Measurements from ENCODE around the gene PNMA1. TPM values are rescaled to one million over a fixed set of nuclear protein-coding genes. Genes with fewer than 3 reads are reported as not detected.

PNMA1 gene
- total and polyA plus RNA-seq, 2 of the 13 experiments (the other 11 are each of a cell fraction or from before 2014, with no cell fraction given) = 7.0 to 8.3 TPM

DNA sequence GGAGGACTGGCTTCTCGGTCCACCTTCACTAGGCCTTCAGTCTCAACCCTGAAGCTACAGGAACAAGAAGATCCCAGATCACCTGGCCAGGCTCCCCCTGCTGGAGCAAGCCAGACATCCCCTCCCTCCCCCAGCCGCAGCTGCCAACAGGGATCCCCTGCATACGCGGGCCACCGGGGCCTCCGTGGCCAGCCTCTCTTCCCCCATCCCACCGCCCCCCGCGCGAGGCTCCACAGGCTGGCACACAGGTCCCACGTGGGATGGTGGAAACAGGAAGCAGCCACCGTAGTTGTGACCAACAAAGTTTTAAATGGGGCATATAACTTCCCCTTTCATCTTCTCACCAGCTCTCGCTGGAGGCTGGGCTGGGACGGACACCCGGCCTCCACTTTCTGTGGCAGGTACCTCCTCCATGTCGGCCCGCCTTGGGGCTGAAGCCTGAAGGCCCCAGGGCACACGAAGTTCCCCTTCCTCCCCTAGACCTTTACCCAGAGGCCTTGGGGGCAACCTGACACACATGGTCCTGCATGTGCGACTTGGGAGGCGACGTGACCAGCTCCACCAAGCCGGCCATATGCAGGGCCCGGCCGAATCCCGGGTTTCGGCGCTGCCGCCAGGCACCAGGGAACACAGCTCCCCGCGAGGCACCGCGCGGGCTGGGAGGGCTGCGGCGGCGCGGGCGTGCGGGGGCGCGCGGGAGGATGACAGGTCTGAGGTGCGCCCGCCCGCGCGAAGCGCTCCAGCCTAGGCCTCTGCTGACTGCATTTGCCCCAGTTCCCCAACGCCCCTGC, 44.4 kb upstream of the PNMA1 start (continued):
- no peak for TF ChIP-seq LRRFIP1 (CRISPR knock-in tag; conservative IDR thresholded peaks at IDR 0.05)
- TF ChIP-seq ZNF460 (CRISPR knock-in tag; IDR thresholded peaks at IDR 0.05; ENCODE audit: borderline replicate concordance) = no peak
- TF ChIP-seq ZNF496 (CRISPR knock-in tag; IDR thresholded peaks at IDR 0.05; ENCODE audit: insufficient replicate concordance) = no peak
- TF ChIP-seq MXD4 (CRISPR knock-in tag; IDR thresholded peaks at IDR 0.05) = no peak
- TF ChIP-seq HDAC6 (IDR thresholded peaks at IDR 0.05; ENCODE audit: low read depth, low read length) = no peak
- TF ChIP-seq ZNF18 (CRISPR knock-in tag; IDR thresholded peaks at IDR 0.05; ENCODE audit: insufficient replicate concordance) = no peak
- TF ChIP-seq JUNB (CRISPR knock-in tag; IDR thresholded peaks at IDR 0.05; ENCODE audit: borderline replicate concordance) = no peak
- no peak for TF ChIP-seq ZNF10 (CRISPR knock-in tag; IDR thresholded peaks at IDR 0.05; ENCODE audit: borderline replicate concordance, low read depth)
- TF ChIP-seq, protein P1, sequence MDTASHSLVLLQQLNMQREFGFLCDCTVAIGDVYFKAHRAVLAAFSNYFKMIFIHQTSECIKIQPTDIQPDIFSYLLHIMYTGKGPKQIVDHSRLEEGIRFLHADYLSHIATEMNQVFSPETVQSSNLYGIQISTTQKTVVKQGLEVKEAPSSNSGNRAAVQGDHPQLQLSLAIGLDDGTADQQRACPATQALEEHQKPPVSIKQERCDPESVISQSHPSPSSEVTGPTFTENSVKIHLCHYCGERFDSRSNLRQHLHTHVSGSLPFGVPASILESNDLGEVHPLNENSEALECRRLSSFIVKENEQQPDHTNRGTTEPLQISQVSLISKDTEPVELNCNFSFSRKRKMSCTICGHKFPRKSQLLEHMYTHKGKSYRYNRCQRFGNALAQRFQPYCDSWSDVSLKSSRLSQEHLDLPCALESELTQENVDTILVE (CRISPR knock-in tag; IDR thresholded peaks at IDR 0.05) = no peak
- TF ChIP-seq ZNF260 (CRISPR knock-in tag; IDR thresholded peaks at IDR 0.05; ENCODE audit: borderline replicate concordance, low read depth) = no peak
- TF ChIP-seq POGZ (CRISPR knock-in tag; IDR thresholded peaks at IDR 0.05) = peak; percentile 39; the same call in 1 of the 2 replicates
- peak; percentile 27; the same call in 1 of the 2 replicates for TF ChIP-seq ZNF576 (CRISPR knock-in tag; IDR thresholded peaks at IDR 0.05)
- TF ChIP-seq, protein P2, sequence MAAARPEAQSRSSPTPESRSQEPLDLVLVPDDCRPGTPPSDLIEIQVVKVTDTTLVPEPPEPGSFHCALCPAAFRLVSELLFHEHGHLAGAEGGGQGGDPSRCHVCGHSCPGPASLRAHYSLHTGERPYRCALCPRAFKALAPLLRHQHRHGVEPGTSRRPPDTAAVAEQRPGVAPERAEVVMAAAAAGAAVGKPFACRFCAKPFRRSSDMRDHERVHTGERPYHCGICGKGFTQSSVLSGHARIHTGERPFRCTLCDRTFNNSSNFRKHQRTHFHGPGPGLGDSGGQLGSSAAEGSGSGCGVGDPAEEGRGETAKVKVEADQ (CRISPR knock-in tag; IDR thresholded peaks at IDR 0.05; ENCODE audit: borderline replicate concordance) = 0 out of 2 replicates have a peak, but pooled peaks have one; percentile 26
- no peak; the same call in 1 of the 2 replicates for TF ChIP-seq SMAD1 (CRISPR knock-in tag; IDR thresholded peaks at IDR 0.05; ENCODE audit: borderline replicate concordance, low read depth)
- no peak for TF ChIP-seq SNRNP70 (IDR thresholded peaks at IDR 0.05; ENCODE audit: low read depth, low read length)
- peak; percentile 19; the same call in 1 of the 2 replicates for TF ChIP-seq EEA1 (CRISPR knock-in tag; IDR thresholded peaks at IDR 0.05; ENCODE audit: borderline replicate concordance)
- no peak for TF ChIP-seq RFX5 (IDR thresholded peaks at IDR 0.05; ENCODE audit: low read depth, low read length)

Measured in HepG2 (cell line).